ENCODE data around the gene PCSK7. TPM values are rescaled to one million over a fixed set of nuclear protein-coding genes. Genes with fewer than 3 reads are reported as not detected.

PCSK7 gene
- total RNA-seq, 1 experiment from 2014 or later: 30.0 TPM

GRCh38 chr11:117219001-117219400 is 12.9 kb downstream of the PCSK7 start:
- Histone ChIP-seq H3K9me2 (ENCODE audit: insufficient read depth) (no peaks in the 10 kb centered on the region), H3K4me3 (replicated peaks in 1 of 2; ENCODE audit: low read depth in 1 of 2, low read length in 2 of 2) (no peak overlapping the region), H3K79me2 (ENCODE audit: insufficient read depth, low read length) (no peaks in the 10 kb centered on the region), H3K27me3 (ENCODE audit: insufficient read depth, low read length) (no peaks in the 10 kb centered on the region), H3K27ac (ENCODE audit: low read depth, low read length) (no peak overlapping the region), H3K9me3 (ENCODE audit: control insufficient read depth in 1 of 2, insufficient read depth in 1 of 2, low read depth in 1 of 2, low read length in 2 of 2) (no peaks in the 10 kb centered on the region), H3K9ac (ENCODE audit: low read length) (no peak overlapping the region), H2AFZ (ENCODE audit: low read depth, low read length, poor library complexity, severe bottlenecking) (no peak overlapping the region), H3K4me2 (ENCODE audit: low read length) (no peak overlapping the region), H4K20me1 (ENCODE audit: insufficient read depth) (no peaks in the 10 kb centered on the region), H3K36me3 (ENCODE audit: control insufficient read depth in 1 of 2, insufficient read depth in 2 of 2, low read length in 2 of 2) (peaks cover 9 to 19% of the 10 kb centered on the region in 2 experiments; a peak in 3 of 4 replicates), H3K4me1 (ENCODE audit: control insufficient read depth in 1 of 2, insufficient read depth in 2 of 2, low read length in 2 of 2) (peaks cover 10 to 20% of the 10 kb centered on the region in 2 experiments)
- ChIA-PET CTCF (no interaction called here), RAD21 (ENCODE audit: low non-redundant PET in 1 of 2, low total read pairs in 2 of 2, uncharacterized antibody in 2 of 2, unreplicated experiment in 2 of 2) (no interaction called here), POLR2A (no interaction called here)
- DNase-seq (ENCODE audit: low read depth, low spot score) (no peak), ATAC-seq (no peak)
- TF ChIP-seq POLR2A (IDR thresholded peaks at IDR 0.05; ENCODE audit: borderline replicate concordance, extremely low read depth, insufficient read depth, insufficient read length) (no peak), ZFX (IDR thresholded peaks at IDR 0.05) (no peak), ZBTB33 (IDR thresholded peaks at IDR 0.05; ENCODE audit: extremely low read depth, insufficient replicate concordance, low read length) (no peak), REST (IDR thresholded peaks at IDR 0.05; ENCODE audit: low read depth) (no peak), SP1 (IDR thresholded peaks at IDR 0.05; ENCODE audit: low read depth) (no peak), SRF (IDR thresholded peaks at IDR 0.05; ENCODE audit: low read depth) (no peak), TCF7L2 (IDR thresholded peaks at IDR 0.05; ENCODE audit: borderline replicate concordance, extremely low read depth, insufficient read depth, insufficient read length) (no peak), ZNF274 (IDR thresholded peaks at IDR 0.05; ENCODE audit: low read depth, low read length) (no peak), EZH2 (IDR thresholded peaks at IDR 0.05) (no peak), POLR2AphosphoS5 (IDR thresholded peaks at IDR 0.05; ENCODE audit: low read depth, low read length) (no peak), CBX3 (IDR thresholded peaks at IDR 0.05; ENCODE audit: low read depth) (no peak)
- BruUV-seq (replicated peaks): no TSS peak
- intact Hi-C loops (cut with micrococcal nuclease): no loop called here
